DND-41 (cell line): ENCODE results near the gene ALKBH5.

ENCODE experiments used
- CTCF ChIP-seq: IDR thresholded peaks from 2 replicates; pipeline ENCODE4 v1.5.1; 2012; ENCODE audit warnings: borderline replicate concordance, low read length, moderate library complexity, mild to moderate bottlenecking; ENCODE audit not compliant: poor library complexity, severe bottlenecking; ENCODE audit errors: extremely low read depth
- EZH2 ChIP-seq: IDR thresholded peaks from 3 replicates; pipeline ENCODE4 v1.6.1; 2012; ENCODE audit warnings: borderline replicate concordance, low read depth, mild to moderate bottlenecking, moderate library complexity, low read length, inconsistent platforms; ENCODE audit not compliant: severe bottlenecking

- TF ChIP-seq CTCF = no peak
- no peak for TF ChIP-seq EZH2
Measured at GRCh38 chr17:18145811-18146210, 37.8 kb upstream of the ALKBH5 start.
